GM19463 (cell line): ENCODE data around the gene HACD3.
"Not testable (repeated sequence)": the region's sequence is repeated elsewhere in the genome, so short reads cannot be mapped to it uniquely, and the experiment has no call there.

Experiments used
- ATAC-seq: cut with Tn5 transposase; IDR thresholded peaks from one replicate; pipeline ENCODE4 v1.9.1; 2021; ENCODE audit warnings: mild to moderate bottlenecking, moderate library complexity; ENCODE audit not compliant: unreplicated experiment

Gene HACD3

GRCh38 chr15:65547841-65548240 lies 17.6 kb downstream of the HACD3 start:
- ATAC-seq = no peak

- ATAC-seq = not testable (repeated sequence)
Measured at GRCh38 chr15:65549288-65549687, 19.0 kb downstream of the HACD3 start.

- ATAC-seq = no peak
Measured at GRCh38 chr15:65550681-65551098, 20.4 kb downstream of the HACD3 start.

- ATAC-seq = no peak
Measured at GRCh38 chr15:65551183-65551582, 20.9 kb downstream of the HACD3 start.

GRCh38 chr15:65552851-65553250 lies 22.6 kb downstream of the HACD3 start:
- not testable (repeated sequence) for ATAC-seq

- no peak for ATAC-seq
Measured at GRCh38 chr15:65553691-65554090, 23.4 kb downstream of the HACD3 start.

- ATAC-seq = no peak
Measured at GRCh38 chr15:65556622-65557021, 26.4 kb downstream of the HACD3 start.

- ATAC-seq = no peak
Measured at GRCh38 chr15:65558336-65558735, 28.1 kb downstream of the HACD3 start.

- no peak for ATAC-seq
Measured at GRCh38 chr15:65558997-65559760, 28.9 kb downstream of the HACD3 start.

- ATAC-seq = no peak
Measured at GRCh38 chr15:65559941-65560340, 29.7 kb downstream of the HACD3 start.

- ATAC-seq = no peak
Measured at GRCh38 chr15:65561934-65562333, 31.7 kb downstream of the HACD3 start.

GRCh38 chr15:65569728-65570127 lies 39.5 kb downstream of the HACD3 start:
- no peak for ATAC-seq

GRCh38 chr15:65571971-65572370 lies 41.7 kb downstream of the HACD3 start:
- no peak for ATAC-seq

GRCh38 chr15:65576664-65577063 lies 46.4 kb downstream of the HACD3 start:
- ATAC-seq = no peak

- ATAC-seq = no peak
Measured at GRCh38 chr15:65577129-65577996, 47.1 kb downstream of the HACD3 start.

- ATAC-seq = no peak
Measured at GRCh38 chr15:65578904-65579728, 48.9 kb downstream of the HACD3 start.

GRCh38 chr15:65579762-65580161 lies 49.5 kb downstream of the HACD3 start:
- no peak for ATAC-seq

- ATAC-seq = no peak
Measured at GRCh38 chr15:65580287-65580686, 50.0 kb downstream of the HACD3 start.

- ATAC-seq = no peak
Measured at GRCh38 chr15:65583701-65584100, 53.4 kb downstream of the HACD3 start.

GRCh38 chr15:65584241-65584640 lies 54.0 kb downstream of the HACD3 start:
- no peak for ATAC-seq

GRCh38 chr15:65587094-65587493 lies 56.8 kb downstream of the HACD3 start:
- ATAC-seq = no peak
